EH (cell line): ENCODE data around the gene LRP8.

ENCODE experiments used
- DNase-seq: peaks from one replicate; pipeline ENCODE4 v3.0.0-alpha.2; 2015; ENCODE audit warnings: low read depth

The LRP8 gene

GRCh38 chr1:53359225-53359933, 31.5 kb upstream of the LRP8 start:
- no peak for DNase-seq

DNA sequence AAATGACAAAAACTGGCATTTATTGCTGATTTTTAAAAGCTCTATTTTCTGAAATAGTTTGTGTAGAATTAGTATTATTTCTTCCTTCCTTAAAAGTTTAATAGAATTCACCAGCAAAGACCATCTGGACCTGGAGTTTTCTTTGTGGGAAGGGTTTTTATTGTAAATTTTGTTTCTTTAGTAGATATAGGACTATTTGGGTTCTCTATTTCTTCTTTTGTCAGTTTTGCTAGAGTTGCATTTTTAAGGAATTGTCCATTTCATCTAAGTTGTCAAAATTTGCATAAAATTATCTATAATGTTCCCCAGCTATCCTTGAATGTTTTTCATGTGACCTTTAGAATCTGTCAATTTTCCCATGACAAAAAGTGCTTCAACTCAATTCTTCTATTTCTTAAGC, 28.8 kb upstream of the LRP8 start:
- no peak for DNase-seq

GRCh38 chr1:53354119-53354518, 26.2 kb upstream of the LRP8 start:
- DNase-seq: no peak

DNA sequence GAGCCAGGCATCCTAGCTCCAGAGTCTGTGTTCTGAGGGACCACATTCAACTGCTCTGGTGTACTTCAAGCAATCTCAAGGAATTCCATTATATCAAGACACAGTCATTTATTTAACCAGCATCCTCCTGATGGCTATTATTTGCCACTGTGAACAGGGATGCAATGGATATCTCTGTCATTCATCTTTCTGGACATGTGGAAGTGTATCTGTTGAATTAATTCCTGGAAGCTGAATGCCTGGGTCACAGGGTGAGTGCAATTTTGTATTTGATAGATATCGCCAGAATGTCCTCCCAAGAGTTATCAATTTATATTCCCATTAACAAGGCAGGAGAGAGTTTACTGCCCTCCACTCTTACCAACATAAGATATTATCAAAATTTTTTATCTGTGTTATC, 24.7 kb upstream of the LRP8 start:
- DNase-seq: no peak

GRCh38 chr1:53350853-53351767, 23.2 kb upstream of the LRP8 start:
- no peak for DNase-seq

GRCh38 chr1:53349968-53350852, 22.3 kb upstream of the LRP8 start:
- DNase-seq: no peak

DNA sequence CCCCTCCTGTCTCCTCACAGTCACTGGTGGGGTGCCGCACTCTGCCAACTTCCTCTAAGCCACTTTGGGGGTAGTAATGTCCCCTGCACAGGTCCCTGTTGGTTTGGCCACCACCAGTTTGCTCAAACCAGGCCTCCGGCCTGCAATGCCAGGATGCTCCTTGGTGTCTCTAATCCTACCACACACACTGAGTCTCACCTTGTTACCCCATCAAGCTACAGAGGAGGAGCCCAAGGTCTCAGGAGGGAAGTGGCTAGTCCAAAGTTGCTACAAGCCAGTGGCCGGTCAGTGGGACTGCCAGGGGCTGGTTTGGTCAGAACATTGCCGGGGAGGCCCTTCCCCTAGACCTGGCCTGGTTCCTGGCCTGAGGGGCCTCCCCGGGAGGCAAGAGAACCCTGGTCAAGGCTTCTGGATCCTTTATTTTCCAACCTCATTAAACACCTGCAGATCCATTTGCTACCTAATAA, 21.5 kb upstream of the LRP8 start:
- no peak for DNase-seq

DNA sequence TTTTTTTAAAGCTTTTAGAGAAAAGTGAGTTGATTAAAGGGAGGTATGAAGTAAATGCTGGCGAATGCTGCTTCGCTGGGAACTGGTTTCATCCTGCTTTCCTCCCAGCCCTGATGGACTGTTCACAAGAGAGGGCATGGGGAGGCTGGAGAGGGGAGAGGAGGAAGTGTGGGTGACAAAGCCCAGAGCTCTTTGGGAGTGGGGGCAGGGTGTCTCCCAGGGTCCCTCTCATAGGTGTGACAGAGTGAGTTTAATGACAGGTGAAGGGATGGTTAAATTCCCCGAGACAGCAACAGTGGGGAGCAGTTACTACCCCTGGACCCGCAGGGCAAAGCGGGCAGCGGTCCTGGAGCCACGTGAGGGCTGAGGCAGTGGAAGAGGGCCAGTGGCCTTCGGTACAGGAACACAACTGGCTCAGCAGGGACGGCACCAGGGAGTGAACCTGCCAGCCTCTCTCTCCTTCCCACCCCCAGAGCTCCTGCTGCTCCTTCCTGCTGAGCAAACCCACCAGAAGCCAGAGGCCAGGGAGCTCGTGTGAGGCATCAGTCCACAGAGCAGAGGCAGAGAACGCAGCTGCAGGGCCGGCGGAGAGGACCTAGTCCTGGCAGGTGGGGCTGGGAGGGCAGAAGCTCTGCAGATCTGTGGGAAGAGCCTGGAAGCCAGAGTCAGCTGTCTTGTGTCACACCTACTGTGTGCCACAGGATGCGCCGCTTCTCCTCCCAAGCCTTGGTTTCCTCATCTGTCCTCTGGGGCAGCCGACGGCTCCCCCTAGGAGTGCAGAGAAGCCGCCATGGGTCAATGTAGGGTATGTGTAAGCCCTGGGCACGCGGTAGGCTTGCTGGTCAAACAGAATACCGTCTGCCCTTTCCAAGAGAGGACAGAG, 20.9 kb upstream of the LRP8 start:
- DNase-seq: no peak

DNA sequence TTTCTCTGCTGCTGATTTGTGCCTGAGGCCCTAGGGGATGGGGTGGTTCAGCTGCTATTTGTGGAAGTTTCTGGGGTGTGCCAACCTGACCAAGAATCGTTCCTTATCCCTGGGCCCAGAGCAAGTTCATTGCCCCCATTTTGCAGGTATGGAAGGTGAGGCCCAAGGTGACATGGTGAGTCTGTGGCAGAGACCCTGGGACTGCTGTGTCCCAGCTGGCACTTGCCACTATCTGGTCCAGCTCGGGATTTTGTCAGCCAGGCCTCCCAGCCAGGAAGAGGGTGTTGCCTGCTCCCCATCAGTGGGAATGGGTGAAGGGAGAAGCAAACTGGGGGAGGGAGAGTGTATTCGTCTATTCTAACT, 18.9 kb upstream of the LRP8 start:
- DNase-seq: no peak

GRCh38 chr1:53345996-53346813, 18.3 kb upstream of the LRP8 start:
- DNase-seq: no peak

- DNase-seq: no peak
Observed at GRCh38 chr1:53344921-53345838, 17.3 kb upstream of the LRP8 start.

DNA sequence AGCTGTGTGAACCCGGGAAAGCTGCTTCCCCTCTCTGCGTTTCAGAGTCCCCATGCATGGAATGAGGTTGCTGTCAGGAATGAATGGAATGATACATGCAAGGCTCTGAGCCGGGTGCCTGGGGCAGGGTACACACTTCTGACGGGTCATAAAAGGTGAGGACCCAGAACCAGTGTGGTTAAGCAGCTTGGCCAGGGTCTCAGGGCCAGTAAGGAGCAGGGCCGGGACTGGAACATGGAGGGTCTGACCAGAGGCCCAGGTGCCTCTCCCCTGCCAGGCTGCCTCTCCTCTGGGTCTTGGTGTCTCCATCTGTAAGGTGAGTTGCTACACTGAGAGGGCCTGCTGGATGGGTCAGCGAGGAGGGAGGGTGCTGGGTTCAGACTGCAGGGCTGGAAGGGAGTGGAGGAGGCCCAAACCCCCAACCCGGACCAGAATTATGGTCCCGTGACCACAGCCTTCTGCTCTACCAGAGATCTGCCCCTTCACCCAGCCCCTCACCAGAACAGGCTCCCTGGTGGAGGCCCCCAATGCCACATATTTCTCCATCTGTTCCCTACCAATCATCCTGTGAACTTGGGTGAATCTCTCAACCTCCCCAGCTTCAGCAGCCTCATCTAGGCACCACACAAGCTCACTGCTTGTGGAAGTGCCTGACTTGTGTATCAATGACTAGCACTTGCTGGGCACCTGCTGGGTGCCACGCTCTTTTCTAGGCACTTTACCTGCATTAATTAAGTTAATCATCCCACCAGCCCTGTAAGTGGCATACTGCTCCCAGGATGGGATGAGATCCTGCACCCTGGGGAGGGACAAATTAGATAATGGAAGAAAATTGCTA, 16.2 kb upstream of the LRP8 start:
- peak; percentile 73 for DNase-seq

DNA sequence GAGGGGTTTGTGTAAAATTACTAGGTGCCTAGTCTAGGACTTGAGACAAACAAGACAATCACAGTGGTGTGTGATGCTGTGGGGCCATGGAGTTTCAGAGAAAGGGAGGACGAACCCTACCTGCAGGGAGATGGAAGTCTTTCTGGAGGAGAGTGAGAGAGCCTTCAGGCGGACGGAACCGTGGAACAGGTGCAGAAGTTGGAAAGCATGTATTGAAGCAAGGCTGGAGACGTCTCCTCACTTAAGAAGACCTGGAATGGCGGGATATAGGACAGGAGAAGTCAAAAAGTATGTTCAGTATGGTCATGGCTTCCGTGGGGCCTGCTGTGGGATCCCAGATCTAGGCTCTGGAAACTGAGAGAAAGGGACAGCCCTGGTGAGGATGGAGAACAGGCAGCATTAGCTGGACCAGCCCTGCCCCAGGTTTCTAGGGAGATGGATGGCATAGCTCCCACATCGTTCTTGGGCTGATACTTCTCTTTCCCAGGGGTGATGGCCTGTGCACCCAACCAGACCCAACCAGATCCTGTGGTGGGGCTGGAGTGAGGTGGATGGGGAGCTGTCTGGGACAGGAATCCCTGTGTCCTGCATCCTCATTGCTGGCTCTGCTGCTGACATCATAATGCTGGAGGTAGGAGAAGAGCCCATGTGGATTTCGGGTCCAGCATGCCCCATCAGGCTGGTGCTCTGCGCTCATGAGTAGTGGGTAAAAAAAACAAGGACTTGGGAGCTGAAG, 15.0 kb upstream of the LRP8 start:
- DNase-seq: no peak

- DNase-seq: no peak
Observed at GRCh38 chr1:53341961-53342707, 14.3 kb upstream of the LRP8 start.

DNA sequence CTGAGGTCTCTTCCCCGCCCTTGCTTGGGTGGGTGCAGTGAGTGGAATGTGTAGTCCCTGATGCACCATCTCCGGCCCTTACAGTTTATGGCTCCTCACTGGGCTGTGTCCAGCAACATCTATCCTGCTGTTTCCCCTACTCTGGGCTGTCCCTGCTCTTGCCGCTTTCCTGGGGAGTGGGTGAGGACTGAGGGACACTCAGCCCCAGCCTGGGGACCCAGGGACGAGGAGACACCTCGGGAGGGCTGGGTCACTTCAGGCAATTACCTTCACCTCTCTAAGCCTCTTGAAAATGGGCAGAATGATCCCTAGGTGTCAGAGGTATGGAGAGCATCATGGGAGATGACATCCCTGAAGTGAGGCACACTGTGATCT, 13.6 kb upstream of the LRP8 start:
- DNase-seq: no peak

DNA sequence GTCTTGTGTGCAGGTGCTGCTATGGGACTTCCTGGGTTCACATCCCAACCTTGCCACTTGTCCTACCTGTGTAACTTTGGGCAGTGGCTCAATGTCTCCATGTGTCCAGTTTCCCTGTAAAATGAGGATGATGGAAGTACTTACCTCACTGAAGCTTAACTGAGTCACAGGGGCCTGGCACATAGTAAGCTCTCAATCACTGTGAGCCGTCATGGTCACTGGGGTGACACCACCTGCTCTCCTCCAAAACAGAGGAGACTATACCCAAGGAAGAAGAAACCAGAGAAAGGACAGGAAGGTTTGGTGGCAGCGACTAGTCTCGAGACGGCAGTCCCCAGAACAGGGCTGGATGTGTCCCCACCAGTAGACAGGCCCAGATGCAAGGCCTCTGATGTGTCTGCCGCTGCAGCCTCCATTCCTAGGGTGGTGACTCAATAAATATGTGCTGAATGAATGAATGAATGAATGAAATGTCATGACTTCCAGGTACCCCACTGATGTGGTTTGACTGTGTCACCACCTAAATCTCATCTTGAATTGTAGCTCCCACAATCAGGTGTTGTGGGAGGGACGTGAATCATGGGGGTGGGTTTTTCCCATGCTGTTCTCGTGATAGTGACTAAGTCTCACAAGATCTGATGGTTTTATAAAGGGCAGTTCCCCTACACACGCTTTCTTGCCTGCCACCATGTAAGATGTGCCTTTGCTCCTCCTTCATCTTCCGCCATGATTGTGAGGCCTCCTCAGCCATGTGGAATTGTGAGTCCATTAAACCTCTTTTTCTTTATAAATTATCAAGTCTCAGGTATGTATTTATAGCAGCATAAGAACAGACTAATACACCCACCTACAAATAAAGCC, 13.0 kb upstream of the LRP8 start:
- no peak for DNase-seq
